Measurements from ENCODE around the gene ACSL6.

Gene ACSL6

GRCh38 chr5:132017738-132018625 lies 6.5 kb upstream of the ACSL6 start:
- no peak for DNase-seq (ENCODE audit: extremely low read depth in 1 of 2, low read depth in 1 of 2)

- no peak for DNase-seq (ENCODE audit: extremely low read depth in 1 of 2, low read depth in 1 of 2)
These were observed 5.9 kb upstream of the ACSL6 start for GRCh38 chr5:132017316-132017715.

GRCh38 chr5:132016721-132017250 lies 5.3 kb upstream of the ACSL6 start:
- DNase-seq (ENCODE audit: extremely low read depth in 1 of 2, low read depth in 1 of 2), result no peak

GRCh38 chr5:132013711-132014110 lies 2.3 kb upstream of the ACSL6 start:
- no peak for DNase-seq (ENCODE audit: extremely low read depth in 1 of 2, low read depth in 1 of 2)

GRCh38 chr5:132013006-132013689 lies 1.7 kb upstream of the ACSL6 start:
- no peak for DNase-seq (ENCODE audit: extremely low read depth in 1 of 2, low read depth in 1 of 2)

- DNase-seq (ENCODE audit: extremely low read depth in 1 of 2, low read depth in 1 of 2), result no peak
These were observed 1.0 kb upstream of the ACSL6 start for GRCh38 chr5:132012371-132013005.

GRCh38 chr5:132010989-132011621 lies 353 bp downstream of the ACSL6 start:
- no peak for DNase-seq (ENCODE audit: extremely low read depth in 1 of 2, low read depth in 1 of 2)

- DNase-seq (ENCODE audit: extremely low read depth in 1 of 2, low read depth in 1 of 2), result no peak
These were observed 841 bp downstream of the ACSL6 start for GRCh38 chr5:132010645-132010988.

GRCh38 chr5:132009706-132010405 lies 1.6 kb downstream of the ACSL6 start:
- DNase-seq (ENCODE audit: extremely low read depth in 1 of 2, low read depth in 1 of 2), result no peak

- no peak for DNase-seq (ENCODE audit: extremely low read depth in 1 of 2, low read depth in 1 of 2)
These were observed 2.3 kb downstream of the ACSL6 start for GRCh38 chr5:132008961-132009680.

GRCh38 chr5:132008163-132008473 lies 3.3 kb downstream of the ACSL6 start:
- DNase-seq (ENCODE audit: extremely low read depth in 1 of 2, low read depth in 1 of 2), result no peak

- DNase-seq (ENCODE audit: extremely low read depth in 1 of 2, low read depth in 1 of 2), result peak; percentile 53 to 57
These were observed 3.9 kb downstream of the ACSL6 start for GRCh38 chr5:132007399-132008162.

GRCh38 chr5:132006331-132007120 lies 4.9 kb downstream of the ACSL6 start:
- DNase-seq (ENCODE audit: extremely low read depth in 1 of 2, low read depth in 1 of 2), result no peak

GRCh38 chr5:132005591-132005990 lies 5.9 kb downstream of the ACSL6 start:
- DNase-seq (ENCODE audit: extremely low read depth in 1 of 2, low read depth in 1 of 2), result no peak

GRCh38 chr5:132003982-132004381 lies 7.5 kb downstream of the ACSL6 start:
- DNase-seq (ENCODE audit: extremely low read depth in 1 of 2, low read depth in 1 of 2), result no peak

- no peak for DNase-seq (ENCODE audit: extremely low read depth in 1 of 2, low read depth in 1 of 2)
These were observed 8.2 kb downstream of the ACSL6 start for GRCh38 chr5:132003170-132003744.

- DNase-seq (ENCODE audit: extremely low read depth in 1 of 2, low read depth in 1 of 2), result no peak
These were observed 8.7 kb downstream of the ACSL6 start for GRCh38 chr5:132002757-132003156.

Data from activated CD8-positive, alpha-beta memory T cell treated with anti-CD3 and anti-CD28 coated beads for 1 hour (primary cell).